Activated T-cell treated with anti-CD3 and anti-CD28 coated beads, Interleukin-2, amount 50 U/mL, for 4 hours (primary cell): ENCODE measurements around the gene RBSN. TPM values are rescaled to one million over a fixed set of nuclear protein-coding genes. Genes with fewer than 3 reads are reported as not detected.

ENCODE experiments used
- ATAC-seq, 2 donors: fragments of 200-7000 bp; cut with Tn5 transposase; one replicate each; pipeline ENCODE4 v1.10.0; 2021
- DNase-seq: peaks from one replicate; pipeline ENCODE4 v3.0.0-alpha.2; 2020
- H3K27me3 Mint-ChIP-seq: one replicate; pipeline ENCODE4 v1.8.0; 2021; ENCODE audit warnings: low read depth, mixed read lengths
- H3K36me3 Mint-ChIP-seq: one replicate; pipeline ENCODE4 v1.8.0; 2022; ENCODE audit warnings: mixed read lengths; ENCODE audit not compliant: insufficient read depth
- H3K4me1 Mint-ChIP-seq: one replicate; pipeline ENCODE4 v1.8.0; 2021; ENCODE audit warnings: low read depth, mixed read lengths
- H3K4me3 Mint-ChIP-seq: one replicate; pipeline ENCODE4 v1.8.0; 2021; ENCODE audit warnings: mild to moderate bottlenecking, moderate library complexity, mixed read lengths
- H3K9me3 Mint-ChIP-seq: one replicate; pipeline ENCODE4 v1.8.0; 2021; ENCODE audit warnings: mixed read lengths
- total RNA-seq, 3 donors: library from RNA; stranded (reverse); gene quantifications; one replicate each; pipeline ENCODE4 v1.2.1, GENCODE V29; 2021

RBSN gene
- total RNA-seq, 3 donors from 2014 or later, result 9.2 to 11.4 (median 11.2) TPM

DNA sequence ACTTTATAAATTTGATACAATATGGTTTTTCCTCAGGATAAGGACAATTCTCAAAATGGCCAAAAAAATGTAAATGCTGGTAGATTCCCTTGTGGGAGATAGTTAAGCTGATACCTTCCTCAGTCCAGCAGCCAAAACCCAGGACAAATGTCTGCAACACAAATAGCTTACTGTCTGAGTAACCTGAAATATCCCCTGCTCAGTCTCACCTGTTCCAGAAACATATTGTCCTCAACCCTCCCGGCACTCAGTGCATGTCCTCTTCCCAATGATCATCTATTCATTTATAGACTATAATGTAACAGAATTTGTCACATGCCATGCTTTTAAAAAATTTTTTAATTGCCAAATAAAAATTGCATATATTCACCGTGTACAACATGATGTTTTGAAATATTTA is 12.2 kb downstream of the RBSN start:
- peaks cover 40% of the 10 kb centered on the region for H3K36me3 Mint-ChIP-seq
- H3K4me3 Mint-ChIP-seq, result no peak overlapping the region
- H3K9me3 Mint-ChIP-seq, result no peaks in the 10 kb centered on the region
- ATAC-seq (no peak), DNase-seq (no peak)
- H3K4me1 Mint-ChIP-seq, result no peaks in the 10 kb centered on the region
- no peaks in the 10 kb centered on the region for H3K27me3 Mint-ChIP-seq

GRCh38 chr3:15086263-15086662 is 12.7 kb downstream of the RBSN start:
- no peaks in the 10 kb centered on the region for H3K4me1 Mint-ChIP-seq
- peaks cover 38% of the 10 kb centered on the region for H3K36me3 Mint-ChIP-seq
- H3K4me3 Mint-ChIP-seq, result no peak overlapping the region
- no peak for ATAC-seq
- H3K9me3 Mint-ChIP-seq, result no peaks in the 10 kb centered on the region
- H3K27me3 Mint-ChIP-seq, result no peaks in the 10 kb centered on the region
- DNase-seq, result no peak

- ATAC-seq (no peak), DNase-seq (no peak)
- H3K27me3 Mint-ChIP-seq, result no peaks in the 10 kb centered on the region
- no peaks in the 10 kb centered on the region for H3K4me1 Mint-ChIP-seq
- H3K9me3 Mint-ChIP-seq, result no peaks in the 10 kb centered on the region
- no peak overlapping the region for H3K4me3 Mint-ChIP-seq
- H3K36me3 Mint-ChIP-seq, result peaks cover 47% of the 10 kb centered on the region
Measured at GRCh38 chr3:15083252-15083651, 15.7 kb downstream of the RBSN start.

GRCh38 chr3:15081960-15082664 is 16.8 kb downstream of the RBSN start:
- no peaks in the 10 kb centered on the region for H3K27me3 Mint-ChIP-seq
- no peaks in the 10 kb centered on the region for H3K4me1 Mint-ChIP-seq
- no peak for DNase-seq
- H3K9me3 Mint-ChIP-seq, result no peaks in the 10 kb centered on the region
- H3K36me3 Mint-ChIP-seq, result peaks cover 54% of the 10 kb centered on the region
- ATAC-seq, result no peak
- no peak overlapping the region for H3K4me3 Mint-ChIP-seq

DNA sequence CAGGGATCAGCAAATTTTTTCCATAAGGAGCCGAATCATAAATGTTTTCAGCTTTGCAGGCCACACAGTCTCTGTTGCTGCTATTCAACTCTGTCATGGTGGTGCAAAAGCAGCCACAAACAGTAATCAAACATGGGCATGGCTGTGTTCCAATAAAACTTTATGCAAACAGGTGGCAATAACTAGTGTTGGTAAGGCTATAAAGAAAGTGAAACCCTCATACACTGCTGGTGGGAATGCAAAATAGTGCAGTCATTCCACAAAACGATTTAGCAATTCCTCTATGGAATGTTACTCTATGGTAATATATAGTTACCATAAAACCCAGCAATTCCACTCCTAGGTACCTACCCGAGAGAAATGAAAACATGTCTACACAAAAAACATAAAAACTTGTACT is 19.9 kb downstream of the RBSN start:
- Mint-ChIP-seq H3K4me3 (no peak overlapping the region), H3K36me3 (peaks cover 60% of the 10 kb centered on the region), H3K4me1 (no peaks in the 10 kb centered on the region), H3K9me3 (no peaks in the 10 kb centered on the region), H3K27me3 (no peaks in the 10 kb centered on the region)
- ATAC-seq (no peak), DNase-seq (no peak)

DNA sequence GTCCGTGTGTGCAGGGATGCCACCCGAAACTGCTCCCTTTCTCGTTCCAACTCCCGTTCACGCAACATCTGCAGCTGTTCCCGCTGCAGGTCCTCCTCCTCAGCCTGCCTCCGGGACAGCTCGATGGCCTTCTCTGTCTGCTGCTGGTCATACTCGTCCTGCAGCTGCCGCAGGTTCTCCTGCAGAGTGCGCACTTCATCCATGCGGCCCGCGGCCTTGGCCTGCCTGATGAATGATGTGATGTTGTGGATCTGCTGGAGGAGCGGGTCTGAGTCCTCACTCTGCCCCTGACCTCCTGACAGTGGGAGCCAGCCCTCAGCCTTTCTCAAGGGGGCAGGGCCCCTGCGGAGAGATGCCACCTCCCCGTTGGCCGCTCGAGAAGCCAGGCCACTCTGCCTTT is 24.4 kb downstream of the RBSN start:
- ATAC-seq (no peak), DNase-seq (no peak)
- Mint-ChIP-seq H3K4me3 (no peak overlapping the region), H3K27me3 (no peaks in the 10 kb centered on the region), H3K9me3 (no peaks in the 10 kb centered on the region), H3K4me1 (peaks cover 2% of the 10 kb centered on the region), H3K36me3 (peaks cover 46% of the 10 kb centered on the region)

DNA sequence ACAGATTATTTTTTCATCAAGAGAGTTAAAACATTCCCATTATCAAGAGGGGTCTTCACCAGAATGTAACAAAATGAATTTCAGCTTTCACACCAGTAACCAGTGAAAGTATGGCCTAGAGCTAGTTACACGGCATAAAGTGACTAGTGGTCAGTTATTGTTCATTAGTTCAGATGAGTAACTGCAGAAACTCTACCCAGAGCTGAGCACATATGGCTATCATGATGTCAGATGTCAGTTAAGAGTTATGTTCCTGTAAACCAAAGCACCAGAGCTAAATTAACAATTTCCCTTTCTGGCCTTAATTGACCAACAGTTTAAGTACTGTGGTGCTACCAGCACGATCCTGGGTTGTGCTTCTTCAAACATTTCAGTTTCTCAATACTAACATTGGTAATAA is 27.2 kb downstream of the RBSN start:
- peaks cover 2% of the 10 kb centered on the region for H3K4me1 Mint-ChIP-seq
- no peaks in the 10 kb centered on the region for H3K27me3 Mint-ChIP-seq
- H3K36me3 Mint-ChIP-seq, result peaks cover 26% of the 10 kb centered on the region
- no peaks in the 10 kb centered on the region for H3K9me3 Mint-ChIP-seq
- ATAC-seq (no peak), DNase-seq (no peak)
- H3K4me3 Mint-ChIP-seq, result no peak overlapping the region

- ATAC-seq (no peak), DNase-seq (no peak)
- H3K4me1 Mint-ChIP-seq, result peaks cover 6% of the 10 kb centered on the region
- no peaks in the 10 kb centered on the region for H3K9me3 Mint-ChIP-seq
- H3K27me3 Mint-ChIP-seq, result no peaks in the 10 kb centered on the region
- H3K4me3 Mint-ChIP-seq, result no peak overlapping the region
- H3K36me3 Mint-ChIP-seq, result peaks cover 11% of the 10 kb centered on the region
Measured at GRCh38 chr3:15069441-15069840, 29.5 kb downstream of the RBSN start.

- DNase-seq, result no peak
- H3K4me3 Mint-ChIP-seq, result no peak overlapping the region
- peaks cover 20% of the 10 kb centered on the region for H3K4me1 Mint-ChIP-seq
- ATAC-seq, result no peak
- H3K36me3 Mint-ChIP-seq, result peaks cover 12% of the 10 kb centered on the region
- H3K9me3 Mint-ChIP-seq, result no peaks in the 10 kb centered on the region
- no peaks in the 10 kb centered on the region for H3K27me3 Mint-ChIP-seq
Measured at GRCh38 chr3:15066467-15066866, 32.5 kb downstream of the RBSN start.

DNA sequence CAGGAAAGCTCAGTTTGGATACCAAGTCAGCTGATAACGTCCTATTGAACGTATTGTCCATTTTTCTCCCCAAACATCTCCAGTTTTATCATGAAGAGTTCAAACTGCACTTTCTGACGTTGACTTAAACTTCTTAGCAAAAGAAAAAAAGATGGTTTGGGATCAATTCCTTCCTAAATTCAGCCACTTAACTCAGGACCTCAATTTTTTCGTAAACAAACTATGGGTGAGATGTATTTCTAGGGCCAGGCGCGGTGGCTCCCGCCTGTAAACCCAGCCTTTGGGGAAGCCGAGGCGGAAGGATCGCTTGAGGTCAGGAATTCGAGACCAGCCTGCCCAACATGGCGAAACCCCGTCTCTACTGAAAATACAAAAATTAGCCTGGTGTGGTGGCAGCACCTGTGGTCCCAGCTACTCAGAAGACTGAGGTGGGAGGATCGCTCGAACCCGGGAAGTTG is 33.4 kb downstream of the RBSN start:
- H3K4me3 Mint-ChIP-seq, result peak overlapping the region; percentile 96
- H3K36me3 Mint-ChIP-seq, result peaks cover 14% of the 10 kb centered on the region
- no peak for DNase-seq
- no peak for ATAC-seq
- H3K27me3 Mint-ChIP-seq, result no peaks in the 10 kb centered on the region
- H3K4me1 Mint-ChIP-seq, result peaks cover 22% of the 10 kb centered on the region
- no peaks in the 10 kb centered on the region for H3K9me3 Mint-ChIP-seq

GRCh38 chr3:15064835-15065549 is 34.0 kb downstream of the RBSN start, which contains the start of gene MRPS25:
Gene MRPS25, minus strand, starts transcription at chr3:15065315. Its CDS starts 121 bp downstream, at chr3:15065194.
- peak within 1 kb of the TSS; percentile 96 for H3K4me3 Mint-ChIP-seq
- no peaks in the 10 kb centered on the region for H3K27me3 Mint-ChIP-seq
- peaks cover 22% of the 10 kb centered on the region for H3K4me1 Mint-ChIP-seq
- H3K36me3 Mint-ChIP-seq, result peaks cover 11% of the 10 kb centered on the region
- H3K9me3 Mint-ChIP-seq, result no peaks in the 10 kb centered on the region
- peak; percentile 82 for DNase-seq
- ATAC-seq, result peak; percentile 98

DNA sequence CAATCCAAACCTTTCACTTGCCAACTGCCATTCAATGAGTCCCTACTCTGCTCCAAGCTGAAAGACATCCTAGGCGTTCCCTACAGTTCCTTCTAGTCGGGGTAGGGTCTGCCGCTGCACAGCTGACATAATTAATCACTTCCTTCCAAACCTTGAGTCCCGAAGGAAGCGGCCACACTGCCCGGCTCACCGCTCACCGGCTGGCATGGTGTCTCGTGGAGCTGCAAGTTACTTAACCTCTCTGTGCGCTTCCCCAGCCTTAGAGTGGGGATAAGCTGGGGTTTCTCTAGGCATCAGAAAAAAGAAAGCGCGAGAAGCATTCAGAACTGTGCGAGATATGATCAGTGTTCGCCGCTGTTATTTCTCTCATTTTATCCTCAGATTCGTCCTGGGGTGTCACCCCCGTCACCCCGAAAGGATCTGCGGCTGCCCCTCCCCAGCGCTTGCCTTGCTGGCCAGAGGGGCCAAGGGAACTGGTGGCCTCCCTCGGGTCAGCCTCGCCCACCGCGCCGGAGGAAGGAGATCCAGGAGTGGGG is 34.6 kb downstream of the RBSN start:
- H3K9me3 Mint-ChIP-seq, result no peaks in the 10 kb centered on the region
- peaks cover 13% of the 10 kb centered on the region for H3K36me3 Mint-ChIP-seq
- peaks cover 23% of the 10 kb centered on the region for H3K4me1 Mint-ChIP-seq
- DNase-seq (no peak), ATAC-seq (peak; percentile 12 to 19)
- peak overlapping the region; percentile 96 for H3K4me3 Mint-ChIP-seq
- H3K27me3 Mint-ChIP-seq, result no peaks in the 10 kb centered on the region

DNA sequence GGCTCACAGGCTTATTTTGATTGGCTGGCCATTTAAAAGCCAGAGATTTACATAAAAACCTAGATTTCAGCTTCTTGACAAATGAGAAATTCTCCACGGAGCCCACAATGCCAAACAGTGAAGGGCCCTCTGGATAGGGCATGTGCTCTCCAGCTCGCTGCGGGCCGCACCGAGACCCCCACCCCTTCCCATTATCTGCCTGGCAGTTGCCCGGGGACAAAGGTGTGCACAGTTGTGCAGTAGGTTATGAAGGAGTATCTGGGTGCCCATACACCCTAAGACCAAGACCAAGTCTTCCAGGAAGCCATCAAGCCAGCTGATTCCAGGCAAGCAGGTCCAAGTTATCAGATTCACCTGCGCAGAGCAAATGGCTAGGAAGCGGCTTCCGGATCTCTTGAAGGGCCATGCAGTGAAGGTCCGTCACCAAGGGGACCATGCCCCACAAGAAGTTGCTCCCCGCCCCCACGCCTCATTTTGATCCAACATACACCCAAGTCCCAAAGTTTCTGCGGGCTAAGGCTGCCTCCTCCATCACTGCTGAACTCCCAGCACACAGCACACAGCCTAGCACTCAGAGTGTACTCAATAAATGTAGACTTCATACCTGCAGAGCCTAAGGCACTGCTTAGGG is 35.2 kb downstream of the RBSN start:
- no peaks in the 10 kb centered on the region for H3K9me3 Mint-ChIP-seq
- ATAC-seq (no peak), DNase-seq (no peak)
- H3K36me3 Mint-ChIP-seq, result peaks cover 16% of the 10 kb centered on the region
- H3K4me1 Mint-ChIP-seq, result peaks cover 23% of the 10 kb centered on the region
- H3K27me3 Mint-ChIP-seq, result no peaks in the 10 kb centered on the region
- peak overlapping the region; percentile 96 for H3K4me3 Mint-ChIP-seq

GRCh38 chr3:15063238-15063637 is 35.7 kb downstream of the RBSN start:
- ATAC-seq (no peak), DNase-seq (no peak)
- Mint-ChIP-seq H3K36me3 (peaks cover 22% of the 10 kb centered on the region), H3K9me3 (no peaks in the 10 kb centered on the region), H3K27me3 (no peaks in the 10 kb centered on the region), H3K4me1 (peaks cover 23% of the 10 kb centered on the region), H3K4me3 (peak overlapping the region; percentile 96)
